OCI-LY3 (cell line): Measurements from ENCODE around the gene FGF4.

Experiments
- H2AFZ ChIP-seq: fragments of 200-600, 300-600 bp; shearing (Covaris generic); 2 replicates; pipeline ENCODE4 v1.6.0; 2014; ENCODE audit warnings: antibody characterized with exemption, low read depth, low read length
- H3K27ac ChIP-seq: fragments of 200-600, 300-600 bp; sonication (generic); 2 replicates; pipeline ENCODE4 v1.5.1; 2014; ENCODE audit warnings: mild to moderate bottlenecking, low read length, moderate library complexity, mixed read lengths
- H3K27me3 ChIP-seq: fragments of 200-600, 300-600 bp; sonication (generic); 2 replicates; pipeline ENCODE4 v1.6.1; 2014; ENCODE audit warnings: low read depth, low read length, mixed read lengths
- H3K36me3 ChIP-seq: fragments of 200-600, 300-600 bp; sonication (generic); replicated peaks from 2 replicates; pipeline ENCODE3; 2014; ENCODE audit warnings: low read depth, low read length, mixed read lengths
- H3K4me1 ChIP-seq: fragments of 300-600, 200-600 bp; sonication (generic); 2 replicates; pipeline ENCODE4 v1.6.1; 2014; ENCODE audit warnings: low read length, mixed read lengths
- H3K4me2 ChIP-seq: fragments of 200-600, 300-600 bp; sonication (generic); 2 replicates; pipeline ENCODE4 v1.6.1; 2014; ENCODE audit warnings: low read length, mixed read lengths
- H3K4me3 ChIP-seq: fragments of 300-600, 200-600 bp; sonication (generic); 2 replicates; pipeline ENCODE4 v1.5.1; 2014; ENCODE audit warnings: antibody characterized with exemption, mild to moderate bottlenecking, low read length, moderate library complexity
- H3K79me2 ChIP-seq: fragments of 300-600, 200-600 bp; shearing (Covaris generic); 2 replicates; pipeline ENCODE4 v1.6.1; 2014; ENCODE audit warnings: mild to moderate bottlenecking, low read length, mixed read lengths
- H3K9ac ChIP-seq: fragments of 300-600, 200-600 bp; shearing (Covaris generic); 2 replicates; pipeline ENCODE4 v1.6.0; 2014; ENCODE audit warnings: mild to moderate bottlenecking, low read length, moderate library complexity
- H3K9me3 ChIP-seq: fragments of 200-600, 300-600 bp; shearing (Covaris generic); 2 replicates; pipeline ENCODE4 v1.6.1; 2014; ENCODE audit warnings: low read length, mixed read lengths; ENCODE audit not compliant: insufficient read depth
- H4K20me1 ChIP-seq: fragments of 200-600, 300-600 bp; sonication (generic); 2 replicates; pipeline ENCODE4 v1.6.1; 2016; ENCODE audit warnings: low read length, mixed read lengths; ENCODE audit not compliant: insufficient read depth
- EZH2phosphoT487 ChIP-seq: fragments of 200-600 bp; shearing (Covaris generic); IDR thresholded peaks from 2 replicates; pipeline ENCODE4 v1.6.1; 2018; ENCODE audit warnings: antibody characterized with exemption, mixed run types, low read depth
- TF ChIP-seq, protein P1 (sequence below): fragments of 200-600, 300-600 bp; sonication (generic); IDR thresholded peaks from 2 replicates; pipeline ENCODE4 v1.5.1; 2014; ENCODE audit warnings: antibody characterized with exemption, low read length, low read depth

The FGF4 gene

DNA sequence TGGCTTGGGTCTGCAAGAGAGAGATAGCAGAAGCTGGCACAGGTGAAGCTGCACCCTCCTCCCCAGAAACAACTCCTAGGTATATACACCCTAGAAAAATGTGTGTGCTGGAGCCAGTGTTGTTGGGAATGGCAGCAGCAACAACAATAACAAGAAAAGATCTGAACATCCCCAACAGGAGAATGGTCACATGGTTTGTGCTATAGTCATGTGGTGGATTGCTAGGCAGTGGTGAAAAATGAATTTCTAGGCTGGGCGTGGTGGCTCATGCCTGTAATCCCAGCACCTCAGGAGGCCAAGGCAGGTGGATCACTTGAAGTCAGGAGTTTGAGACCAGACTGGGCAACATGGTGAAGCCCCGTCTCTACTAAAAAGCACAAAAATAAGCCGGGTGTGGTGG lies 40.3 kb downstream of the FGF4 start:
- Histone ChIP-seq H3K4me1 (no peaks in the 10 kb centered on the region), H3K27me3 (no peaks in the 10 kb centered on the region), H2AFZ (no peak overlapping the region), H3K27ac (no peak overlapping the region), H4K20me1 (no peaks in the 10 kb centered on the region), H3K36me3 (no peaks in the 10 kb centered on the region), H3K9me3 (no peaks in the 10 kb centered on the region), H3K79me2 (no peaks in the 10 kb centered on the region), H3K4me3 (no peak overlapping the region), H3K9ac (no peak overlapping the region), H3K4me2 (no peak overlapping the region)
- TF ChIP-seq EZH2phosphoT487: no peak
- TF ChIP-seq, protein P1, sequence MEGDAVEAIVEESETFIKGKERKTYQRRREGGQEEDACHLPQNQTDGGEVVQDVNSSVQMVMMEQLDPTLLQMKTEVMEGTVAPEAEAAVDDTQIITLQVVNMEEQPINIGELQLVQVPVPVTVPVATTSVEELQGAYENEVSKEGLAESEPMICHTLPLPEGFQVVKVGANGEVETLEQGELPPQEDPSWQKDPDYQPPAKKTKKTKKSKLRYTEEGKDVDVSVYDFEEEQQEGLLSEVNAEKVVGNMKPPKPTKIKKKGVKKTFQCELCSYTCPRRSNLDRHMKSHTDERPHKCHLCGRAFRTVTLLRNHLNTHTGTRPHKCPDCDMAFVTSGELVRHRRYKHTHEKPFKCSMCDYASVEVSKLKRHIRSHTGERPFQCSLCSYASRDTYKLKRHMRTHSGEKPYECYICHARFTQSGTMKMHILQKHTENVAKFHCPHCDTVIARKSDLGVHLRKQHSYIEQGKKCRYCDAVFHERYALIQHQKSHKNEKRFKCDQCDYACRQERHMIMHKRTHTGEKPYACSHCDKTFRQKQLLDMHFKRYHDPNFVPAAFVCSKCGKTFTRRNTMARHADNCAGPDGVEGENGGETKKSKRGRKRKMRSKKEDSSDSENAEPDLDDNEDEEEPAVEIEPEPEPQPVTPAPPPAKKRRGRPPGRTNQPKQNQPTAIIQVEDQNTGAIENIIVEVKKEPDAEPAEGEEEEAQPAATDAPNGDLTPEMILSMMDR: no peak

DNA sequence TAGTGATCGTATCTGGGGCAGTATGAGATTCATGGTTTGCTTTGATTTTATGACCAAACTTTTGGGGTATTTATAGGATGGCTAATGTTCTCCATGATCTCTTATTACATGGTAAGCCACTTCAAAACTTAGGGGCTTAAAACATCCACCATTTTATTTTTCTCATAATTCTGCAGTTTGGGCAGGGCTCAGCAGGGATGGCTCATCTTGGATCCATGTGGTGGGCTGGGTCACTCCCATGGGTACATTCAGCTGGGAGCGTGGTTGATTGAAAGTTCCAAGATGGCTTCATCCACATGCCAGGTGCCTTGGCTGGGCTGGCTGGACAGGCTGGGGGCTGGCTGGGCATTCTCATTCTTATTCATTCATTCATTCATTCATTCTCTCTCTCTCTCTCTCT lies 40.8 kb downstream of the FGF4 start:
- Histone ChIP-seq H4K20me1 (no peaks in the 10 kb centered on the region), H3K36me3 (no peaks in the 10 kb centered on the region), H3K4me1 (no peaks in the 10 kb centered on the region), H3K27ac (no peak overlapping the region), H3K4me2 (no peak overlapping the region), H3K4me3 (no peak overlapping the region), H3K79me2 (no peaks in the 10 kb centered on the region), H3K27me3 (no peaks in the 10 kb centered on the region; the same call in 1 of the 2 replicates), H2AFZ (no peak overlapping the region), H3K9ac (no peak overlapping the region), H3K9me3 (no peaks in the 10 kb centered on the region)
- TF ChIP-seq, protein P1: no peak
- TF ChIP-seq EZH2phosphoT487: no peak

DNA sequence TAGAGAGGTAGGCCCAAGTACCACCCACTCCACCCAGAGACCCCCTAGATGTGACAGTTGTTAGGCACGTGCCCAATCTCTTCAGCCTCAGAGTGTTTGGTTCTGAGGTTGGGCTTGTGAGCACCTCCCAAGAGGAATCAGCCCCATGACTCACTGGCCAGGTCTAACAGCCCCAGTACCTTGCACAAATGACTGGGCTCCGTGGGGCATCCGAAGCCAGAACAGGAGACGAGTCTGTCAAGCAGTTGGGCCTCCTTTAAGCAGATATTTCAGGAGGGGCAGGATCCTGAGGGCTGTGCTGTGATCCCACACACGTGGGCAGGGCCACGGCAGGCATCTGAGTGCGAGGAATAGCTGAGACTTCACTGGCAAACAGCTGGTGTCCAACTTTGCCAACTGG lies 42.2 kb downstream of the FGF4 start:
- H3K9me3 ChIP-seq: no peaks in the 10 kb centered on the region
- H3K27me3 ChIP-seq: peaks cover 7% of the 10 kb centered on the region; the same call in 1 of the 2 replicates
- no peak overlapping the region for H3K4me2 ChIP-seq
- H3K36me3 ChIP-seq: no peaks in the 10 kb centered on the region
- H3K4me1 ChIP-seq: no peaks in the 10 kb centered on the region
- no peak overlapping the region for H2AFZ ChIP-seq
- H3K4me3 ChIP-seq: no peak overlapping the region
- H3K9ac ChIP-seq: no peak overlapping the region
- TF ChIP-seq EZH2phosphoT487: no peak
- H4K20me1 ChIP-seq: no peaks in the 10 kb centered on the region
- no peak overlapping the region for H3K27ac ChIP-seq
- H3K79me2 ChIP-seq: no peaks in the 10 kb centered on the region

DNA sequence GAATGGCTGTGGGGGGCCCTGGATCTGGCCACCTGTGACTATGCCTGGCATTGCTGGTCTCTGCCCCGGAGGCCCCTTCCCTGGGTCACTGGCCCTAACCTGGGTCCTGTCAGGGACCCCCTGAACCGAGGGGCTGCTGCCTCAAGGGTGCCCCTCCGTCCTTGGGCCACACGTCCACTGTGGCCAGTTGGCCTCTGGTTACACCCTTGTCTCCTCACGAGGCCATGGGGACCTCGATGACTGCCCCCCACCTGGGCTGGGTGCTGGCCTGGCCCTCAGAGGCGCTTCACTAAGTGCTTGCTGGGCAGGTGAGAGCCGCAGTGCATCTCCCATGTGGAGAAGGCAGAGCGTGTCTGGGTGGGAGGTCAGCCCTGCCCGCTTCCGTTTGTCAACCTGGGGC lies 44.0 kb downstream of the FGF4 start:
- Histone ChIP-seq H3K4me1 (no peaks in the 10 kb centered on the region), H2AFZ (no peak overlapping the region), H3K27ac (no peak overlapping the region), H3K79me2 (no peaks in the 10 kb centered on the region), H3K4me2 (no peak overlapping the region), H3K9me3 (no peaks in the 10 kb centered on the region), H3K9ac (no peak overlapping the region), H3K27me3 (peaks cover 7% of the 10 kb centered on the region; the same call in 1 of the 2 replicates), H3K36me3 (no peaks in the 10 kb centered on the region), H4K20me1 (no peaks in the 10 kb centered on the region), H3K4me3 (no peak overlapping the region)
- TF ChIP-seq EZH2phosphoT487: no peak
- TF ChIP-seq, protein P1: no peak

DNA sequence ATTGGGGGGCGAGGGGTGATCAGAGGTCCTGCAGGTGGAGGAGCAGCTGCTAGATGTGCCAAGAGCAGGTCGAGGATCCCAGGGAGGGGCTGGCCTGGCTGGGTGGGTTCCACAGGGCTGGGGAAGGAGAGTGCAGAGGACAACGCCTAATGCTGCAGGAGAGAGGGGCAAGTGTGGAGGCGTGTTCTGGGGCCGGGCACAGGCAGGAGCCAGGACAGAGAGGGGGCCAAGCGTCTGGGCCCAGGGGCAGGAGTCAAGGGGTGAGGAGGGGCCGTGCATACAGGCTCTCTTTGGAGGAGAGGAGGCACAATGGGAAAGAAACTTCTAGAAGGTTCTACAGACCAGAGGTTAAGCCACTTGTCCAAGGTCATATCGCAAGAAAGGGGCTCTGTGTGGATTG lies 44.6 kb downstream of the FGF4 start:
- H3K27ac ChIP-seq: no peak overlapping the region
- no peak overlapping the region for H3K4me2 ChIP-seq
- no peaks in the 10 kb centered on the region for H3K9me3 ChIP-seq
- H2AFZ ChIP-seq: no peak overlapping the region
- no peak overlapping the region for H3K9ac ChIP-seq
- no peaks in the 10 kb centered on the region for H3K4me1 ChIP-seq
- H3K4me3 ChIP-seq: no peak overlapping the region
- no peak for TF ChIP-seq EZH2phosphoT487
- TF ChIP-seq, protein P1: no peak
- H3K27me3 ChIP-seq: peaks cover 7% of the 10 kb centered on the region; the same call in 1 of the 2 replicates
- no peaks in the 10 kb centered on the region for H4K20me1 ChIP-seq
- no peaks in the 10 kb centered on the region for H3K79me2 ChIP-seq
- no peaks in the 10 kb centered on the region for H3K36me3 ChIP-seq
